SK-N-SH (cell line): Measurements from ENCODE around the gene ENO1.

ENCODE experiments used
- FOSL2 ChIP-seq: IDR thresholded peaks from 2 replicates; pipeline ENCODE4 v1.4.0; 2012; ENCODE audit warnings: low read depth, mild to moderate bottlenecking, moderate library complexity, borderline replicate concordance
- POLR2AphosphoS5 ChIP-seq: IDR thresholded peaks from 2 replicates; pipeline ENCODE4 v1.6.1; 2012; ENCODE audit warnings: low read depth, low read length
- SMC3 ChIP-seq: IDR thresholded peaks from 2 replicates; pipeline ENCODE4 v1.6.1; 2012; ENCODE audit warnings: low read depth, low read length, improper control_type of control experiment
- TAF1 ChIP-seq: IDR thresholded peaks from 2 replicates; pipeline ENCODE4 v1.6.1; 2012; ENCODE audit warnings: low read depth, mild to moderate bottlenecking, low read length, moderate library complexity, borderline replicate concordance
- TEAD4 ChIP-seq: IDR thresholded peaks from 2 replicates; pipeline ENCODE4 v1.4.0; 2012; ENCODE audit warnings: mild to moderate bottlenecking, borderline replicate concordance; ENCODE audit not compliant: insufficient read depth
- TF ChIP-seq, protein P1 (sequence below): fragments of 200-600 bp; sonication (generic); IDR thresholded peaks from 2 replicates; pipeline ENCODE4 v1.6.1; 2017; ENCODE audit warnings: antibody characterized with exemption, mild to moderate bottlenecking, moderate library complexity
- TF ChIP-seq, protein P2 (sequence below): IDR thresholded peaks from 2 replicates; pipeline ENCODE4 v1.6.1; 2012; ENCODE audit warnings: mild to moderate bottlenecking, low read depth, low read length, moderate library complexity
- TF ChIP-seq, protein P3 (sequence below): fragments of 150-350 bp; IDR thresholded peaks from 2 replicates; pipeline ENCODE4 v1.6.1; 2017; ENCODE audit warnings: antibody characterized with exemption, low read length, low read depth, borderline replicate concordance

DNA sequence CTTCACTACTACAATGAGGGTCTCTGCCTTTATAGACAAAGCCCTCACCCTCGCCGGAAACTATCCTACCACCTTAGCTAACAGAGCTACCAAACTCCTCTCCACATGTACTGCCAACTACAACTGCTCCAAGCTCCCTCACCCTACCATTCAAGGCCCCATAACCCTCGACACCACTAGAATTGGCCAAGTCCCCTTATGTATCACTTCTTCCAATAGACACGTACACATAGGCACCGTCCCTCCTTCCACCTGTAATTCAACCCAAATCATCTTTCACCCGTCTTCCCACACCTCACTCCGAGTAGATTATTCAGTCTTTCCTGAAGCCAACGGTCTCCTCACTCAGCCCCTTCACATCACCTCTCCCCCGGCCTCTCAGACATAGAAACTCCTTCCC lies 47.5 kb upstream of the ENO1 start:
- no peak for TF ChIP-seq FOSL2
- no peak for TF ChIP-seq TEAD4
- TF ChIP-seq, protein P1, sequence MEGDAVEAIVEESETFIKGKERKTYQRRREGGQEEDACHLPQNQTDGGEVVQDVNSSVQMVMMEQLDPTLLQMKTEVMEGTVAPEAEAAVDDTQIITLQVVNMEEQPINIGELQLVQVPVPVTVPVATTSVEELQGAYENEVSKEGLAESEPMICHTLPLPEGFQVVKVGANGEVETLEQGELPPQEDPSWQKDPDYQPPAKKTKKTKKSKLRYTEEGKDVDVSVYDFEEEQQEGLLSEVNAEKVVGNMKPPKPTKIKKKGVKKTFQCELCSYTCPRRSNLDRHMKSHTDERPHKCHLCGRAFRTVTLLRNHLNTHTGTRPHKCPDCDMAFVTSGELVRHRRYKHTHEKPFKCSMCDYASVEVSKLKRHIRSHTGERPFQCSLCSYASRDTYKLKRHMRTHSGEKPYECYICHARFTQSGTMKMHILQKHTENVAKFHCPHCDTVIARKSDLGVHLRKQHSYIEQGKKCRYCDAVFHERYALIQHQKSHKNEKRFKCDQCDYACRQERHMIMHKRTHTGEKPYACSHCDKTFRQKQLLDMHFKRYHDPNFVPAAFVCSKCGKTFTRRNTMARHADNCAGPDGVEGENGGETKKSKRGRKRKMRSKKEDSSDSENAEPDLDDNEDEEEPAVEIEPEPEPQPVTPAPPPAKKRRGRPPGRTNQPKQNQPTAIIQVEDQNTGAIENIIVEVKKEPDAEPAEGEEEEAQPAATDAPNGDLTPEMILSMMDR, result no peak
- TF ChIP-seq, protein P2, sequence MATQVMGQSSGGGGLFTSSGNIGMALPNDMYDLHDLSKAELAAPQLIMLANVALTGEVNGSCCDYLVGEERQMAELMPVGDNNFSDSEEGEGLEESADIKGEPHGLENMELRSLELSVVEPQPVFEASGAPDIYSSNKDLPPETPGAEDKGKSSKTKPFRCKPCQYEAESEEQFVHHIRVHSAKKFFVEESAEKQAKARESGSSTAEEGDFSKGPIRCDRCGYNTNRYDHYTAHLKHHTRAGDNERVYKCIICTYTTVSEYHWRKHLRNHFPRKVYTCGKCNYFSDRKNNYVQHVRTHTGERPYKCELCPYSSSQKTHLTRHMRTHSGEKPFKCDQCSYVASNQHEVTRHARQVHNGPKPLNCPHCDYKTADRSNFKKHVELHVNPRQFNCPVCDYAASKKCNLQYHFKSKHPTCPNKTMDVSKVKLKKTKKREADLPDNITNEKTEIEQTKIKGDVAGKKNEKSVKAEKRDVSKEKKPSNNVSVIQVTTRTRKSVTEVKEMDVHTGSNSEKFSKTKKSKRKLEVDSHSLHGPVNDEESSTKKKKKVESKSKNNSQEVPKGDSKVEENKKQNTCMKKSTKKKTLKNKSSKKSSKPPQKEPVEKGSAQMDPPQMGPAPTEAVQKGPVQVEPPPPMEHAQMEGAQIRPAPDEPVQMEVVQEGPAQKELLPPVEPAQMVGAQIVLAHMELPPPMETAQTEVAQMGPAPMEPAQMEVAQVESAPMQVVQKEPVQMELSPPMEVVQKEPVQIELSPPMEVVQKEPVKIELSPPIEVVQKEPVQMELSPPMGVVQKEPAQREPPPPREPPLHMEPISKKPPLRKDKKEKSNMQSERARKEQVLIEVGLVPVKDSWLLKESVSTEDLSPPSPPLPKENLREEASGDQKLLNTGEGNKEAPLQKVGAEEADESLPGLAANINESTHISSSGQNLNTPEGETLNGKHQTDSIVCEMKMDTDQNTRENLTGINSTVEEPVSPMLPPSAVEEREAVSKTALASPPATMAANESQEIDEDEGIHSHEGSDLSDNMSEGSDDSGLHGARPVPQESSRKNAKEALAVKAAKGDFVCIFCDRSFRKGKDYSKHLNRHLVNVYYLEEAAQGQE, result no peak
- no peak for TF ChIP-seq SMC3
- TF ChIP-seq POLR2AphosphoS5, result no peak
- TF ChIP-seq TAF1, result no peak
- TF ChIP-seq, protein P3, sequence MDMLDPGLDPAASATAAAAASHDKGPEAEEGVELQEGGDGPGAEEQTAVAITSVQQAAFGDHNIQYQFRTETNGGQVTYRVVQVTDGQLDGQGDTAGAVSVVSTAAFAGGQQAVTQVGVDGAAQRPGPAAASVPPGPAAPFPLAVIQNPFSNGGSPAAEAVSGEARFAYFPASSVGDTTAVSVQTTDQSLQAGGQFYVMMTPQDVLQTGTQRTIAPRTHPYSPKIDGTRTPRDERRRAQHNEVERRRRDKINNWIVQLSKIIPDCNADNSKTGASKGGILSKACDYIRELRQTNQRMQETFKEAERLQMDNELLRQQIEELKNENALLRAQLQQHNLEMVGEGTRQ, result no peak
